NCI-H82 treated with DMSO at 0.1 percent for 48 hours (cell line): ENCODE measurements around the gene PIAS2.
"Not testable (repeated sequence)": the region's sequence is repeated elsewhere in the genome, so short reads cannot be mapped to it uniquely, and the experiment has no call there.

Source experiments
- DNase-seq: peaks from one replicate; lab custom pipeline; 2025; ENCODE audit not compliant: unreplicated experiment; lab: John Stamatoyannopoulos, UW

PIAS2 gene, protein sequence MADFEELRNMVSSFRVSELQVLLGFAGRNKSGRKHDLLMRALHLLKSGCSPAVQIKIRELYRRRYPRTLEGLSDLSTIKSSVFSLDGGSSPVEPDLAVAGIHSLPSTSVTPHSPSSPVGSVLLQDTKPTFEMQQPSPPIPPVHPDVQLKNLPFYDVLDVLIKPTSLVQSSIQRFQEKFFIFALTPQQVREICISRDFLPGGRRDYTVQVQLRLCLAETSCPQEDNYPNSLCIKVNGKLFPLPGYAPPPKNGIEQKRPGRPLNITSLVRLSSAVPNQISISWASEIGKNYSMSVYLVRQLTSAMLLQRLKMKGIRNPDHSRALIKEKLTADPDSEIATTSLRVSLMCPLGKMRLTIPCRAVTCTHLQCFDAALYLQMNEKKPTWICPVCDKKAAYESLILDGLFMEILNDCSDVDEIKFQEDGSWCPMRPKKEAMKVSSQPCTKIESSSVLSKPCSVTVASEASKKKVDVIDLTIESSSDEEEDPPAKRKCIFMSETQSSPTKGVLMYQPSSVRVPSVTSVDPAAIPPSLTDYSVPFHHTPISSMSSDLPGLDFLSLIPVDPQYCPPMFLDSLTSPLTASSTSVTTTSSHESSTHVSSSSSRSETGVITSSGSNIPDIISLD

DNA sequence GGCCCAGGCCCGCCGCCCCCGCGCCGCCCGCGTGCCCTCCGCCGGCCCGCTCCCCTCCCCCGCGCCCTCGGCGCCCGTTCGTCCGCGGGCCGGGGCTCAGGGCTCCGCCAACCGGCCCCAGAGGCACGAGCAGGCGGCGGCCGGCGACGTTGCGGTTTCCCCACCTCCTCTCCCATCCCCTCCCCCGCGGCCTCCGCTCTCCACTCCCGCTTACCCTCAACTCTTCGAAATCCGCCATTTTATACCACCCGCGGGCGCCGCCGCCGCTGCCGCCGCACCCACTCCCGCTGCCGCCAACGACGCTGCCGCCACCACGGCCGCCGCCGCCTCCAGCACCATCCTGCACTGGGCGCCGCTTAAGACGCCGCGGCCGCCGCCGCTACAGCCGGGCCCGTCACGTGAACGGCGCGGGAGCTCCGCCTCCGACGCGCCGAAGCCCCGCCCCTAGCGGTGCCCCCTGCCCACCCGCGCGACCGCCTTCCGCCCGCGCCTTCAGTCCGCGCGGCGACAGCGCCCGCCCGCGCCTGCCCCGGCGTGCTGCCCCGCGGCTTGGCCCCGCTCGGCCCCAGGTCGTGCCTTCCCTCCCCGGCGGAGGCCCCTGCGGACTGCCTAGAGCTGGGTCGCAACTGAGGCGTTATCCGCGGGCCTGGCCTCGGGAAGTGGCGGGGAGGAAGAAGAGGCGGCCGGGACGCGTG lies at the start of gene PIAS2, which contains the start of gene KATNAL2:
TSS of gene PIAS2 (minus strand) at position 400 of the 695 bp plus-strand sequence. CDS start at position 238, 162 bp downstream.
TSS of gene KATNAL2 (plus strand) at position 495 of the 695 bp plus-strand sequence. CDS start 29,271 bp downstream, outside the sequence.
- peak; percentile 15 for DNase-seq

DNA sequence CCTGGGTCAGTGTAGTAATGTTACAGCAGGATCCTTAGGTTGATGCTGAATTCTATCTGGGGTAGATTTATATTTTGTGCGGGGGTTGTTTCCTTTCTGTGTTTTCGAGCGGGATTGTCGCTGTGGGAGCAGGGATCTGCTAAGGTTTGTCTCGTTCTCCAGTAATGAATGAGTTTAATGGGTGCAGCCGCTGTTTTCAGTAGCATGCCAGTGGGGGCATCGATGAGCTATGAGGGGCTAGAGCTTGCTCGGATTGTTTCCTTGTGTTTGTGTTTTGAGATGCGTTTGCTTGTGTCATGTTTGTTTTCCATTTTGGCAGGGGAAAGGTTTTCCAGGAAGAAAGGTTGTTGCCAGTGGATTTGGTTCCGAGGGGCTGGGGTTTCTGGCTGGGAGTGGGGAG lies 49.0 kb upstream of the PIAS2 start:
- not testable (repeated sequence) for DNase-seq

DNA sequence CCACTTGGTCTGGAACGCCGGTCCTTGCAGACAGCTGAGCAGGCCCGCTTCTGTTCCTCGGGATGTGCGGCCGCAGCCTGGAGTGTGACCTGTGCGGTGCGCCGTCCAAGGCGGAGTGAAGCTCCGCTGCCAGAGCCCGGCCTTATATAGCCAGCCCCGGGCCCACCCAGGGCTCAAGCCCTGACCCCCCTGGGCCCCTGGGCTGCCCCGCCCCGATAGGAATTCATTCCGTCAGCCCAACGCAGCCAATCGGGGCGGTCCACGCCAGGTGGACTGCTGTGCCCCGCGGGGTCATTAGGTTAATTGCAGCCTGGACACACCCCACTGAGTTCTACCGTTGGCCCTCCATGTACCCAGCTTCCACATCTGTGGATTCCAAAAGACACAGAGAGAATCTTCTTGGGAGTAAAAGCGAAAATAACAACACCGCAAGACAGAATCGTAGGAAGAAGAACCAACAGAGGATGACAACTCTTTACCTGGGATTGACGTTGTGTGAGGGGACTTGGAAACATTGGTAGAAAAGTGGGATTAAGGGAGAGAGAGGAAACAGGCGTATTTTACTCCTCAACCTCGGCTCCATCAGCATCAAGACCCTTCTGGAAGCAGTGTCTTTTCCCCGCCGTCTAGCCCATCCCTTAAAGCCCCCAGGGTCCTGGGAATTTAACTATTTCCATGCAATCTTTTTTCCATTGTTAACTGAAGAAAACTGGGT lies 47.4 kb upstream of the PIAS2 start:
- not testable (repeated sequence) for DNase-seq

DNA sequence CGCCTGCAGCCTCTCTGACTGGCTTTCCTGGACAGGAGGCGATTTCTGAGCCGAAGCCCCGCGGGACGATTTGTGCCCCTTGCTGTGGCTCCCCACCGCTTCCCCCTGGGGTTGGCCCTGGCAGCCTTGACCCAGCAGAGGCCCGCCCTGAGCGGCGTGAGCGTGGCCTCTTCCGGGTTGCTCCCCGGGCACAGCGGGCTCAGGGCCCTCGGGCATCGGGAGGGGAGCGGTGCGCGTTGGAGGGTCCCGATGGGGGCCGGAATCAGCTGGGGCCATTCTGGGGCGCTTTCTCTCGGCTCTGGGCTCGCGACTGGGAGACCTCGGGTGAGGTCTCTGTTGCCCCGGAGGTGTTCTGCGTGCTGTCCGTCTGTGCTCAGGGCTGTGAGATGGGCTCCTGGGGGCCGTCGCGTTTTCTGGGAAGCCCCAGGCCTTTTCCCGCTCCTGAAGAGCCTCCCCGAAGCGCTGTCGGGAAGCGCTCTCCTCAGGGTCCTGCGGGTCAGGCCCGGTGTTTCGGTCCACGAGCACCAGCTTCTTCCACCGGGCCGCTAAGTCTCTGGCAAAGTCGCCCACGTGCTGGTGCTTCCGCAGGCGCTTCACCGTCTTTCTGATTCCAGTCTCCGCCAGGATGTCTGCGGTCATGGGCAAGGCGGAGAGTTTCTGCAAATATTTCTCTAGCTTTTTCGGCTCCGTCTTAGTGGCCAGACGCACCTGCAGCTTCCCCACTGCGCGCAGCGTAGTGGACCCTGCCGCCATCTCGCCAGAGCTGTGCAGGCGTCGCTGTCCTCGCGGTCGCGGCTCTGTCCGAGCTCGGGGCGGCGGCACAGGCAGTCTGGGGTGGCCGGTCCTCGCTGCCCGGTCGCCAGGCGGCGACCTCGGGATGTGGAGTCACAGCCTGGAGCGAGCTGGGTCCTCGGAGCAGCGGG lies 46.6 kb upstream of the PIAS2 start:
- not testable (repeated sequence) for DNase-seq

DNA sequence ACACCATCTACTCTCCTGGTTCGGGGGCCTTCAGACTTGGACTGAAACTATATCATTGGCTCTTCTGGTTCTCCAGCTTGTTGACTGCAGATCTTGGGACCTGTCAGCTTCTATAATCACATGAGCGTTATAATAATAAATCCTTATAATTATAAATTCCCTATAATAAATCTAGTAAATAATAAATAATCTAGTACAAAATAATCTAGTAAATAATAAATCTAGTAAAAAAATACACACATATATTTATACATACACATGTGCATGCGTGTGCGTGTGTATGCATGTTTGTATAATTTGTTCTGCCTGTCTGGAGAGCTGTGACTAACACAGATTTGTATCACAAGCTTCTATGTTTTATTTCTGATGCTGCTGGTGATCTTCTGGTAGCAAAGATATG lies 40.9 kb upstream of the PIAS2 start:
- no peak for DNase-seq

DNA sequence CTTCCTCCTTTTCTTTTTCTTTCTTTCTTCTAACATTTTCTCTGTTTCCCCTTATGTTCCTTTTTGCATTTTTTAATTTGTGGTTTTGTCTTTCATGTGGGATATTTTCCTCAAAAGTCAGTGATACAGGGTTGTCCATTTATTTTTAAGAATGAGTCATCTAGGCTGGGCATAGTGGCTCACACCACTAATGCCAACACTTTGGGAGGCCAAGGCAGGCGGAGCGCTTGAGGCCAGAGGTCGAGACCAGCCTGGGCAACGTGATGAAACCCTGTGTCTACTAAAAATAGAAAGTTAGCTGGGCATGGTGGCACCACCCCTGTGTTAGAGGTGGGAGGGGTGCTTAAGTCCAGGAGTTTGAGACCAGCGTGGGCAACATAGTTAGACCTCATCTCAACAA lies 35.9 kb upstream of the PIAS2 start:
- DNase-seq, result no peak

DNA sequence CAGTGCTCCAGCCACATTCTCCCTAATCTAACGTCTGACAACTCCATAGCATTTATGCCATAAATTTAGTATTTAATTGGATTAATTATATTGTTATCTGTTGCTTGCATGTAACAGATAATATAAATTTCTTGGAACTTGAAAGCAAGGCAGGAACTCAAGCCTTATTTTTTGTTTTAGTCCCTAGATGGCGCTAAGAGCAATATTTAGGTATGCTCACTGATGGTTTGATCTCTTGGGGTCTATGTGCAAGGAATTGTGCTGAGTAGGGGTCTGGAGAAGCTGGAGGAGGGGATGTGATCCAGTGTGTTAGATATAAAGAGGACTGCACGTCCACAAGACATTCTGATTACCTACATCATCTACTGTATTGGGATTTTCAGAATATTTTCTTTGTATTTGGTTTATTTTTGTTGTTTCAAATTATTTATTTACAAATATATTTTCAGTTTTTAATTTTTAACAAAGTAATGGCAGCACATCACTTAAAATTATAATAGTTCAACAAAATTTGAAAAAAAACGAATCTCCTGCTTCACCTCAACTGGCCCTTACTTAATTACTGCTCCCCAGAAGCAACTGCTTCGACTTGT lies 32.9 kb upstream of the PIAS2 start:
- peak; percentile 30 for DNase-seq

DNA sequence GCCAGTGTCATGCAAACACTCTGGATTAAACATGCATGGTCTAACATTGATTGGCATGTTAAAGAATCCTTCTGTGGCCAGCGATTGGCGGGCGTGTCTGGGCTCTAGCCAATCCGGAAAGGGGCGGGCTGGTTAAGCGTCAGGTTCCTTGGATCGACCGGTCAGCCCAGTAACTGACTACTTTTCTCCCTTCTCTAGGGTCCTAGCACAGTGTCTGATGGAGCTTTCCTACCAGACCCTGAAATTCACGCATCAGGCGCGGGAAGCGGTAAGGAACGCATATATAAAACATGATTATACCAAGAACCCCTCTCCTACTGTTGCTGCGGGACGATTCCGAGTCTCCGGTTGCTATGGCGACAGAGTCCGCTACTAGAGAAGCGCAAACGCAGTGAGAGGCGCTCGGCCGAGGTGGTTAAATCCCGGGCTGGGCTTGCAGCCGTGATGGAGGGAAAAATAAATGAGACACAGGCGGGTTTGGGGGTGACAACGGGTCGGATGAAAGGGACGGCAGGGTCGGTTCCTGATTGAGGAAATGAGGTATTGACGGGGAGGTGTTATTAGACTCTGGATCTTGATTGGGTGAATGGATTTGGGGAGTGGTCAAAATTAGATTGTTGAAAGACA lies 29.5 kb upstream of the PIAS2 start:
- peak; percentile 71 for DNase-seq

DNA sequence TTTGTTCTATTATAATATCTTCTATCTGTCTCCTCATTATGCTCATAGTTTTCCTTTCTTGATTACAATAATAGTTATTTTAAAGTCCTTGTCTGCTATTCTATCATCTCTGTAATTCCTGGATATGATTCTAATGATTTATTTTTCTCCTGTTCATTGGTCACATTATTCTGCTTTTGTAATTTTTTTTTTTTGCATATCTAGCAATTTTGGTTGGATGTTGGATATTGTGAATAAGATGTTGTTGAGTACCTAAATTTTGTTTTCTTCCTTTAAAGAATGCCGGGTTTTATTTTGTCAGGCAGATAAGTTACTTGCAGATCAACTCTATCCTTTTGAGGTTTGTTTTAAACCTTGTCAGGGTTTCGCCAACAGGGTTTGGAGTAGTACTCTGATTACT lies 25.3 kb upstream of the PIAS2 start:
- DNase-seq, result no peak

DNA sequence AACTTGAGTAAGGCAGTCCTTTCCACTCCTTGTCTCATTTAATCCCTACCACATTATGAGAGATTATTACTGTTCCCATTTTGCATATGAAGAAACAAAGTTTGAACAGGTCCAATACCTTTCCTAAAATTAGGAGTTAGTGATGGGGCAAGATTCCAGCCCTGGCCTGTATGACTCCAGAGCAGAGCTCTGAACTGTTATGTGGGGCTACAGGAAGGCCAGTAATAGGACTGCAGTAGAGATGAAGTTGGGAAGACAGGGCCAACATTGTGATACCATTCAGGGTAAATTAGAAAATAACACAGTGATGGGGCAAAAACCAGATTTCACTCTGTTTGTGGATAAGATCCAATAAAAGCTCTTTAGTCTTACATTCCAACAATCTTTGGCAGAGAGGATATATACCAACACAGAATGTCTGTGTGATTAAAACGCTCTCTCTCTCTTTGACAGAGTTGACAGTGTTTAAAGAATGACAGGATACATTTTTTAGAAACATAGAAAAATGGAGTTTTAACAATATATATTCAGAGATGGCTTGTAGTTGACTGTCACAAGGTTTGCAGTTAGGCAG lies 22.8 kb upstream of the PIAS2 start:
- DNase-seq, result no peak

DNA sequence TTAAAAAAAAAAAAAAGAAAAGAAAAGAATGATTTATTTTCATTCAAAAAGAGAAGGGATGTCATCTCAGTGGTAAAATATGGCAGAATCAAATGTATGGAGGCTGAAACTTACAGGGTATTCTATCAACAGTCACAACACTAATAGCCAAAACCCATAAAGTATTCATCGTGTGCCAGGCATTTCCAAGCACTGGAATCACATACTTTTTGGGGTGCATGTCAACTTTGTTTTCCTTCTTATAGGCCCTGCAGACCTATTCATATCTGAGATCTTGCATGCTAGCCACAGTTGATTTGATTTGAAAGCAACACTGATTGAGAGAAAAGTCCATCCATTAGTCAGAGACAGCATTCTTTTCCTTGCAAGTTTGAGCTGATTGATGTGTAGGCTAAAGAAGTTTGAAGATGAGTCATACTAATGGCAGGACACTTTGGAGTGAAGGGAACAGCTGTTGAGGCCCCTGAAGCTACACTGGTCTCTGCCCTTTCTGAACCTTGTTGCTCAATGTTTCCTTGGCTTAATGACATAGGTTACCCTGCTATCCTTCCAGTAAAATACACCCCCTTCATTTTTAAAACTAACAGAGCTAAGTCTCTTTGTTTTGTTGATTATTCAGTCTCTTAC lies 22.1 kb upstream of the PIAS2 start:
- DNase-seq, result no peak

DNA sequence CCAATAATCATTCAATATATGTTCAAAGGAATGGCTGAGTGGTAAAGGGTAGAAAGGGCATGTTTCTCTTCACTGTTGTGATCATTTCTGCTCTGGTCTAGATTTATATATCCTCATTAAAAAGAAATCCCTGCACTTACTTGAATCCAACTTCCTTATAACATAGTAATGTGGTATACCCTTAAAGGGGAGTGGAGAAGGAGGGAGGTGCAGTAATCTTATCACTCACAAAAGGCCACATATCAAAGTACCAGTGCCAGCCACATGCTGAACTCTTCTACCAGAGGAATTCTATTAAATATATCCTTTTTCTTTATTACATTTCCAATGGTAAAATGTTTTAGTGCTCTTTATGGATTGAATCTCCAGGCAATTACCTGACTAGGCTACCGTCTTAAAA lies 3.3 kb upstream of the PIAS2 start:
- no peak for DNase-seq

DNA sequence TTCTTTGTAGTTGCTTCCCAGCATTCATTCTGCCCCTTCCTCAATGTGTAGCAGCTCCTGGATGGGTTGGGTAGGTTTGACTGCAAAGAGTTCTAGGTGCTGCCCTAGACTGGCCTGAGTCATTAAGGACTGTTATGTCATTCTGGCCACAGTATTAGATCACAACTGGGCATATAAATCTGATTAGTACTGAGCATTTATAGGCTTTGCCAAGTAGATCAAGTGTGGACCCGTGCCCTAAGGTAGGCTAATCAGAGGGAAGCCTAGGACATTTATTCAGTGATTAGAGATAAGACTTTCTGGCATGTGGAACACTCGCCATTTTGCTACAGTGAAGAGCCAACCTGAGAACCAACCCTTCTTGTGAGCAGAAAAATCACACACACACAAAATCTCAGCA lies 2.8 kb upstream of the PIAS2 start:
- DNase-seq, result peak; percentile 4

DNA sequence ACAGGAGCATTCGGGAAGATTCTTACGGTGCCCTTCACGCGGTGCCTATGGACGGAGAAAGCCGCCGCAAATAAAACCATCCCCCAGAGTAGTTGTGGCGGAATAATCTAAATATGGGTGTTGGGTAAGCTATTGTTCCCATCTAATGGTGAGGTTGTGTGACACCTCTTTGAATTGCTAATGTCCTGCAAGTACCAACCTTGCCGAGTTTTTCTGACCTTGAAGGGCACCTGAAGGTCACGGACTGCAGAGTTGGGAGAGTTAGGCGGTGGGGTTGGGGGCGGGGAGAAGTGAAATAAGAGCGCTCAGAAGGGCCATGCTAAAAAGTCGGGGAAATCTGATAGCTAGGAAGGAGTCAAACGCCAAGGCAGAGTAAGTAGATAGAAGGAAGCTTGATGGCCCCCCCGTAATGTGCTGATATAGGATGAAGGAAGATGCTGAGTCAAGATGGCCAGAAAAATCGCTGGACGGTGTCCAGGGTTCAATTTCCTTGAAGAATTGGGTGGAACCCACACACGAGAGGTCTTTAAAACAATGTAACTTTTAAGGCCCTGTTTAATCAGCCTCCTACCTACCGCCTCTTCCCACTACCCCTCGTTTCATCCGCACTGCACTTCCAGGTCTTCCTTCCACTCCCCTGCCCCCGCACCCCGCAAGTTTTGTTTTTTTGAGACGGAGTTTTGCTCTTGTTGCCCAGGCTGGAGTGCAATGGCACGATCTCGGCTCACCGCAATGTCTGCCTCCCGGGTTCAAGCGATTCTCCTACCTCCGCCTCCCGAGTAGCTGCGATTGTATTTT lies 695 bp upstream of the PIAS2 start:
- no peak for DNase-seq

DNA sequence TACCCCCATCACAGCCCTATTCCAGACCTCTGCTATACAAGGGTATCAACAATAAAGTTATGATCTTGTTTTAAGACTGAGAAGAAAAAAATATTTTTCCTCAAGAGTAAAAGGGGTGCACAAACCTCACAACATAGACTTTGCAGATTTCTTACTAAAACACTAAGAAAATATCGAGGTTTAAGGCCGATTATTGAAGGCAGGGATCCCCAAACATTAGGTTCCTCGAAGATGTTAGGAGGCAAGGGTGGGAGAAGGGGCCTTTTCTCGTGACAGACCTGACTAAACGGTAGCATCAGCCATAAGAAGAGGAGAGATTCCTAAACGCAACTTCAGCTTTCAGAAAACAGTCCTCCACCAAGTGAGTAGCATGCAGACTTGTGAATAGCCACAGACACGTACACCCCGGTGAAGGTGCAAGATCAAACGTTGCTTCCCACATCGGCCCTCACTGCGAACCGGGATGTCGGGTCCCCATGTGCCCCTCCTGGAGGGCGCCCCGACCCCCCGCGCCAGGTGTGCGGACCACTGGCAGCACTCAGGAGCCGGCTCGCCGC lies 678 bp downstream of the PIAS2 start:
- peak; percentile 7 for DNase-seq

DNA sequence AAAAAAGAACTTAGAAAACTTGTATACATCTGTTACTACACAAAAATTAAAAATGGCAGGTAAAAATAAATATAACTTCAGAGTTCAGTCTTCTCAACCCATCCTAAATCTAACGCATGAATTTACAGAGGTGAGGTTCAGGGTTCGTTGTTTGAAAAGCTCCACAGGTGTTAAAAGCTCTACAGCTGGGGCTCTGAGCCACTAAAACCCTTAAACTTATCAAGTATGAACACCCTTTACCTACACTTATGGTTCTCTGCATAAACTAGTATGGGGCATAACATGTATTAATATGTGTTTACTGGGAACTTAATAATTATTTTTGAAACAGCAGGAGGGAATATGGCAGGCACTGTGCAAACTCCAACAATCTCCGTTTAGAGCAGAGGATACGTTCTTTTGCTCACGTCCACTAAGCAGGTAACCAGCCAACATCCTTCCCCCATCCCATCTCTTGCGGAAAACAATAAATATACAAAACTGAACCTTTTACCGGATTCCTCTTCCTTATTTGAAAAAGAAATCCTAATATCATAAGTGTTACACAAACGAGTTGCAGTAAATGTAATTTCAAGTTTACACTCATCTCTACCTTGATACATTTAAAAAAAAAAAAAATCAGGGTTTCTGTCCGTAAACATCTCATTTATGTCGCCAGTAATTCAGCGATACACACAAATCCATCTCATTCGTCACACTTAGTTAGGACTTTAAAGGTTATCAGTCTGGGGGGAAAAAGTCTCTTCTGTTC lies 1.3 kb downstream of the PIAS2 start:
- no peak for DNase-seq

DNA sequence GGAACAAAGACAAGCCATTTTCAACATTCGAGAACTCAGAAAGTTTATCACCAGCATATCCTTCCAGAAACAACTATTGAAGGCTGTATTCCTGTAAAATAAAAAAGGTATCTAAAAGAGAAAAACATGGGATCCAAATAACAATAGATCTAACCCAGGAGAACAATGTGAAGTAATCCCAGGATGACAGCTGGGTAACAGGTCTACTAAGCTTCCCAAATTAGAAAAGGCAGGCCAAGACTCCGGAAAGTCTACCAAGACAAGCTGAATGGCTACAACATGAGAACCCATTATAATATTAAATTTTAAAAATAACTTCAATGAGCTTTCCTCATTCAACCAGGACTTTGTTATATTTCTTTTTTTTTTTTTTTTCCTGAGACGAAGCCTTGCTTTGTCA lies 6.5 kb downstream of the PIAS2 start:
- no peak for DNase-seq
